ENCODE measurements around the gene HES5. TPM values are rescaled to one million over a fixed set of nuclear protein-coding genes. Genes with fewer than 3 reads are reported as not detected.

HES5 gene
- total and polyA plus RNA-seq, 10 of the 15 experiments (the other 5 are each of a cell fraction or from before 2014, with no cell fraction given): 0.12 to 0.15 TPM; not detected in 8

GRCh38 chr1:2547210-2548067 lies 17.4 kb upstream of the HES5 start (continued):
- TF ChIP-seq CUX1 (IDR thresholded peaks at IDR 0.05; ENCODE audit: insufficient replicate concordance, low read depth, low read length) (no peak), POU2F2 (IDR thresholded peaks at IDR 0.05; ENCODE audit: borderline replicate concordance, low read depth, low read length) (0 out of 3 replicates have a peak, but pooled peaks have one; percentile 41), IRF5 (IDR thresholded peaks at IDR 0.05; ENCODE audit: borderline replicate concordance) (no peak), BHLHE40 (IDR thresholded peaks at IDR 0.05; ENCODE audit: borderline replicate concordance in 1 of 2, low read depth in 2 of 2, low read length in 1 of 2) (peak in 1 of 2 experiments; percentile 24; a peak in 1 of 4 replicates), MTA3 (IDR thresholded peaks at IDR 0.05; ENCODE audit: borderline replicate concordance, low read length) (no peak), ZNF592 (IDR thresholded peaks at IDR 0.05) (no peak), SMAD5 (IDR thresholded peaks at IDR 0.05; ENCODE audit: low read depth) (no peak; the same call in 1 of the 2 replicates)
- TF ChIP-seq, protein P1, sequence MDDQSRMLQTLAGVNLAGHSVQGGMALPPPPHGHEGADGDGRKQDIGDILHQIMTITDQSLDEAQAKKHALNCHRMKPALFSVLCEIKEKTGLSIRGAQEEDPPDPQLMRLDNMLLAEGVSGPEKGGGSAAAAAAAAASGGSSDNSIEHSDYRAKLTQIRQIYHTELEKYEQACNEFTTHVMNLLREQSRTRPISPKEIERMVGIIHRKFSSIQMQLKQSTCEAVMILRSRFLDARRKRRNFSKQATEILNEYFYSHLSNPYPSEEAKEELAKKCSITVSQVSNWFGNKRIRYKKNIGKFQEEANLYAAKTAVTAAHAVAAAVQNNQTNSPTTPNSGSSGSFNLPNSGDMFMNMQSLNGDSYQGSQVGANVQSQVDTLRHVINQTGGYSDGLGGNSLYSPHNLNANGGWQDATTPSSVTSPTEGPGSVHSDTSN (IDR thresholded peaks at IDR 0.05; ENCODE audit: insufficient replicate concordance, low read depth, low read length): no peak
